ENCODE results near the gene TMPRSS6.

TMPRSS6 gene

DNA sequence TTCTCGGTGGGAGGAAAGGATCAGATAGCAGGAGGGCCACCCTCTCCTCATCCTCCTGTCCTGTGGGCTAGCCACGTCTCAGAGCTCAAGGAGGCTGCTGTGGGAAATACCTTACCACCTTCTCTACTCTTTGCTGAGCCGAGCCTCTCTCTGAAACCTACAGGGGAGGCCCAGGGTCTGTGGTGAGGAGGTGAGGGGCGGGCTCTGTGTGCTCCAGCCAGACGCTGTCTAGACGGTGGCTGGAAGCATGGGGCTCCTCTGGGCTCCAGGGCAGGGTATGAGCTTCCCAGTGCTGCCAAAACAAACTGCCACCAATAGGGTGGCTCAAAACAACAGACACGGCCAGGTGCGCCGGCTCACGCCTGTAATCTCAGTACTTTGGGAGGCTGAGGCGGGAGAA is 5.5 kb upstream of the TMPRSS6 start:
- no peak for DNase-seq
- H3K36me3 Mint-ChIP-seq: no peaks in the 10 kb centered on the region
- no peak for ATAC-seq (replicated peaks)

DNA sequence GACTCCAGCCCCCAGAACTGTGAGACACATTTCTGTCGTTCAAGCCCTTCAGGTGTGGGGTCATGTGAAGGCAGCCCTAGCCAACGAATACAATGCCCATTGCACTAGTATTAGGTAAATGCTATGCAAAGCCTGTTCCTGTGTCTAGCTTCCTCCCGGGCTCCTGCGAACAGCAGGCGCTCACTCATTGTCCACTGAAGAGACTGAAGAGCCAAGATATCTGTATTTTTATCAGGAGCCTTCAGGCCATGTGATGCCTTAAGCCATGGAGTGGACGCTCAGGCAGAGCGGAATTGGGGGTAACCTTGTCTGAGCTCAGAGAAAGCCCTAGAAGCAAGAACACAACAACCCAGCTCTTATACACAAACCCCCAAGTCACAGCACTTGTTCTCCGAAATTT is 4.2 kb upstream of the TMPRSS6 start:
- DNase-seq (no peak), ATAC-seq (replicated peaks) (no peak)
- H3K36me3 Mint-ChIP-seq: no peaks in the 10 kb centered on the region
- peaks cover 10 to 11% of the 10 kb centered on the region in 2 donors for H3K27me3 Mint-ChIP-seq
- no peak overlapping the region for H3K4me3 Mint-ChIP-seq
- no peak overlapping the region for H3K27ac Mint-ChIP-seq
- H3K9me3 Mint-ChIP-seq: no peaks in the 10 kb centered on the region
- H3K4me1 Mint-ChIP-seq: no peaks in the 10 kb centered on the region

More for the DNA sequence above, 5.5 kb upstream of the TMPRSS6 start:
- peaks cover 0 to 1% of the 10 kb centered on the region in 2 donors for H3K4me1 Mint-ChIP-seq
- no peak overlapping the region for H3K4me3 Mint-ChIP-seq
- peaks cover 11 to 12% of the 10 kb centered on the region in 2 donors for H3K27me3 Mint-ChIP-seq
- H3K27ac Mint-ChIP-seq: no peak overlapping the region
- no peaks in the 10 kb centered on the region for H3K9me3 Mint-ChIP-seq

DNA sequence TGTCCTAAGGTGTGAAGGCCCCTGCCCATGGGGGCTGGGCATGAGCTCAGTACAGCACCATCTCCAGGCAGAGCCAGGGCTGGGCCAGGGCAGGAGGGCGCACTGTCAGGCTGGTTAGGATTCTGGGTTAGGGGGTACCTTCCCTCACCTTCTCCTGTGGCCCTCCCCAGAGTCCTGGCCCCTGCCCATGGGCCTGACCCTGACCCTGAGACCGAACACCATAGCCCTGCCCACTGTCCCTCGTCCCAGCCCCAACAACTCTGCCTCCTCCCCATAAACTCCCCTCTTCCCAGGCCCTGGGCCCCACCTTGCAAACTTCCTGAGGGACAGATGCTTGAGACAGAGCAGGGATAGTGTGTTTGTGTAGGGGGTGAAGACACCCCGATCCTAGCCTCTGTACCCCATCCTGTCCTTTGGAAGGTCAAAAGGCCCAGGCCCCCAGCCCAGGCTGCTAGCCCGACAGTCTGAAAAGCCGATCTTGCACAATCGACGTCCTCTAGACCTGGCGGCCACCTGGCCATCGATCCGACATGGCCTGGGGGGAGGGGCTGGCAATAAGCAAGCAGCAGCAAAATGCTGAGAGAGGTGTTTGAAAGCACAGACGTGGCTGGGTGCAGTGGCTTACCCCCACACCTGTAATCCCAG is 2.7 kb upstream of the TMPRSS6 start:
- no peak overlapping the region for H3K4me3 Mint-ChIP-seq
- DNase-seq: no peak
- H3K27ac Mint-ChIP-seq: no peak overlapping the region

GRCh38 chr22:37111156-37111717 is 1.7 kb upstream of the TMPRSS6 start:
- DNase-seq: no peak
- Mint-ChIP-seq H3K36me3 (no peaks in the 10 kb centered on the region), H3K27me3 (peaks cover 11 to 12% of the 10 kb centered on the region in 2 donors), H3K4me1 (peaks cover 0 to 4% of the 10 kb centered on the region in 2 donors), H3K27ac (no peak overlapping the region), H3K9me3 (no peaks in the 10 kb centered on the region), H3K4me3 (no peak overlapping the region)
- no peak for ATAC-seq (replicated peaks)

More for the DNA sequence above, 2.7 kb upstream of the TMPRSS6 start:
- Mint-ChIP-seq H3K9me3 (no peaks in the 10 kb centered on the region), H3K27me3 (peaks cover 6 to 11% of the 10 kb centered on the region in 2 donors), H3K36me3 (no peaks in the 10 kb centered on the region), H3K4me1 (no peaks in the 10 kb centered on the region)
- ATAC-seq (replicated peaks): no peak

DNA sequence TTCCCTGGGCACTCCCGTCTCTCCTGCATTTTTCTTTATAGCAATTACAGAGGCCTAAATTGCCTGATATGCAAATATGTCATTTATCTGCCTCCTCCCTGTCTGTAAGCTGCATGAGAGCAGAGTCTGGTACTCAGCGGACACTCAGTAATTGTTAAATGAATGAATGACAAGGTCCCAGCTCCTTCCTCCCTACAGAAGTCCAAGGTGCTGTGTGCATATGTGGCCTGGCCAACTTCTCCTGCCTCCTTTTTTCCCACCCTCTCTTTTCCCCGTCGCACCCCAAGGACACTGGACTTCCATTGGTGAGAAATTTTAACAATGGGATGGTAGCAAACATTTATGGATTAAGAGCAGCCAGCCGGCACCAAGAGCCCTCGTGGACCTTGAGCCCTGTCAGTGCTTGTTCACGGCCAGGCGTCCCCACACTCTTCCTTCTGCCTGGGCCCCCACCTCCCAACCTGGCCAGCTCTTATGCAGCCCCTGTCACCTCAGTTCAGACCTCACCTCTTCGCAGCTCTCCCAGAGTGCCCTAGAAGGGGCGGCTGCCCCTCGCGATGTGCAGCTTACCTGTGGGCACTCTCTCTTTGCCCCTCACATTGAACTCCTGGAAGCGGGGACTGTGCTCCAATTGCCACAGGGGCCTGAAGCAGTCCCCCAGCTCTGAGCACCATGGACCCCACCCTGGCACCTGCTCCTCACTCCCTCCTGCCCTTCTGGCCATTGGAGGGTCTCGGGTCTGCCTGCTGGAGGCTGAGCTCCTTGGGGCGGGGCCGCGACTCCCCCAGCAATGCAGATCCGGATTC is 1.5 kb downstream of the TMPRSS6 start:
- H3K9me3 Mint-ChIP-seq: no peaks in the 10 kb centered on the region
- ATAC-seq (replicated peaks): no peak
- no peaks in the 10 kb centered on the region for H3K36me3 Mint-ChIP-seq
- H3K4me1 Mint-ChIP-seq: peaks cover 6 to 9% of the 10 kb centered on the region in 2 donors
- DNase-seq: no peak
- H3K4me3 Mint-ChIP-seq: no peak overlapping the region
- no peak overlapping the region for H3K27ac Mint-ChIP-seq
- peaks cover 14 to 21% of the 10 kb centered on the region in 2 donors for H3K27me3 Mint-ChIP-seq

DNA sequence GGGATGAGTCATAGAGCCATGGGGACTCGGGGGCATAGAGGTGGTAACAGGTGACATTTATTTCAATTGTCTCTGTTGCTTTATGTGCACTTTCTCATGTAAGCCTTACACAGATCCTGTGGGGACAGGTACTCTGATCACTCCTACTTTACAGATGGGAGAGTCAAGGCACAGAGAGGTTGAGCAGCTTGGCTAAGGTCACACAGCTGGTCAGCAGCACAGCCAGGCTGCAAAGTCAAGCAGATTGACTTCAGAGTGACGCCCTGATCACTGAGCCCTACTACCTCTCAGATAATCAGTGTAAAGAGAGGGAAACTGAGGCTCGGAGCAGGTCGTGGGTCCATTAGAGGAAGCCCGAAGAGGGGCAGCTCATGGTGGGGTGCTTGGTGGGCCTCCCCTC is 3.5 kb downstream of the TMPRSS6 start:
- no peak for DNase-seq
- Mint-ChIP-seq H3K27ac (no peak overlapping the region), H3K9me3 (no peaks in the 10 kb centered on the region)

GRCh38 chr22:37105154-37105553 is 4.4 kb downstream of the TMPRSS6 start:
- no peak overlapping the region for H3K27ac Mint-ChIP-seq
- H3K36me3 Mint-ChIP-seq: no peaks in the 10 kb centered on the region
- peaks cover 10 to 14% of the 10 kb centered on the region in 2 donors for H3K27me3 Mint-ChIP-seq
- H3K9me3 Mint-ChIP-seq: no peaks in the 10 kb centered on the region
- no peak for ATAC-seq (replicated peaks)
- H3K4me1 Mint-ChIP-seq: peaks cover 10 to 17% of the 10 kb centered on the region in 2 donors
- DNase-seq: no peak
- no peak overlapping the region for H3K4me3 Mint-ChIP-seq

More for the DNA sequence above, 3.5 kb downstream of the TMPRSS6 start:
- Mint-ChIP-seq H3K27me3 (peaks cover 10 to 16% of the 10 kb centered on the region in 2 donors), H3K4me1 (peaks cover 6 to 9% of the 10 kb centered on the region in 2 donors), H3K4me3 (no peak overlapping the region), H3K36me3 (no peaks in the 10 kb centered on the region)
- ATAC-seq (replicated peaks): no peak

DNA sequence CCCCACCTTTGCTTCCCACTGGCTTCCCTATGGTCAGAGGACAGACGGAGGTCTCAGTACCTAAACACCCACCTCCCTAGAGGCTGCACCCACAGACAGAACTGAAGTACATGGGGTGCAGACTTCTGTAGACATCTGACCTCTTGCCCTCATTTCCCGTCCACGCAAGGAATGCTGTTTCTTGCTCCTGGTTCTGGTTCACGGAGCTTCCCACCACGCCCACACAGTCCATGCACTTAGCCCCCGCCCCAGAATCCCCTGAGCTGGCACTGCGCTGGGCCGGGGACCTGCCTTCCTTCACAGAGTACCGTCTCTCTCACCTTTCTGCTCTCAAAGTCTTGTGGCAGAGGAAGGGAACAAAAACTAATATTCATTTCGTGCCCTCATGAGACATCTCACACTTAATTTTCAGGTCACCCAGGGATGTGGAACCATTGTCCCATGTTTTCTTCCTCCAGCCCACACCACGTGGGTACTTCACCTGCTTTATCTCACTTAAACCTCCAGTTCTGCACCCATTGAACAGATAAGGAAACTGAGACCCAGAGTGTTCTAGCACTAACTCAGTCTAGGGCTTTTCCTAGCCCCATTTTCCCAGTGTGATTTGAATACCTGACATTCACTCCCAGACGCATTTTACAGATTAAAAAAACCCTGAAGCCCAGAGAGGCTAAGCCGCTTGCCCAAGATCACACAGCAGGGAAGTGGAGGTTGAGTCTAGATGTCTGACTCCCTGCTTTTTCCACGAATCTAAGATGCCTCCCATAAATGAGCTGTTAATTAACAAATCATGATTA is 5.7 kb downstream of the TMPRSS6 start:
- DNase-seq (no peak), ATAC-seq (replicated peaks) (peak in 1 of 2 donors; percentile 16)
- Mint-ChIP-seq H3K9me3 (no peaks in the 10 kb centered on the region), H3K27me3 (peaks cover 17 to 24% of the 10 kb centered on the region in 2 donors), H3K27ac (no peak overlapping the region), H3K4me3 (no peak overlapping the region), H3K36me3 (no peaks in the 10 kb centered on the region), H3K4me1 (peaks cover 12 to 21% of the 10 kb centered on the region in 2 donors)

GRCh38 chr22:37103151-37103550 is 6.4 kb downstream of the TMPRSS6 start:
- Mint-ChIP-seq H3K27ac (no peak overlapping the region), H3K9me3 (no peaks in the 10 kb centered on the region), H3K4me3 (no peak overlapping the region), H3K36me3 (no peaks in the 10 kb centered on the region), H3K4me1 (peaks cover 12 to 23% of the 10 kb centered on the region in 2 donors), H3K27me3 (peaks cover 24 to 31% of the 10 kb centered on the region in 2 donors)
- ATAC-seq (replicated peaks) (no peak), DNase-seq (no peak)

DNA sequence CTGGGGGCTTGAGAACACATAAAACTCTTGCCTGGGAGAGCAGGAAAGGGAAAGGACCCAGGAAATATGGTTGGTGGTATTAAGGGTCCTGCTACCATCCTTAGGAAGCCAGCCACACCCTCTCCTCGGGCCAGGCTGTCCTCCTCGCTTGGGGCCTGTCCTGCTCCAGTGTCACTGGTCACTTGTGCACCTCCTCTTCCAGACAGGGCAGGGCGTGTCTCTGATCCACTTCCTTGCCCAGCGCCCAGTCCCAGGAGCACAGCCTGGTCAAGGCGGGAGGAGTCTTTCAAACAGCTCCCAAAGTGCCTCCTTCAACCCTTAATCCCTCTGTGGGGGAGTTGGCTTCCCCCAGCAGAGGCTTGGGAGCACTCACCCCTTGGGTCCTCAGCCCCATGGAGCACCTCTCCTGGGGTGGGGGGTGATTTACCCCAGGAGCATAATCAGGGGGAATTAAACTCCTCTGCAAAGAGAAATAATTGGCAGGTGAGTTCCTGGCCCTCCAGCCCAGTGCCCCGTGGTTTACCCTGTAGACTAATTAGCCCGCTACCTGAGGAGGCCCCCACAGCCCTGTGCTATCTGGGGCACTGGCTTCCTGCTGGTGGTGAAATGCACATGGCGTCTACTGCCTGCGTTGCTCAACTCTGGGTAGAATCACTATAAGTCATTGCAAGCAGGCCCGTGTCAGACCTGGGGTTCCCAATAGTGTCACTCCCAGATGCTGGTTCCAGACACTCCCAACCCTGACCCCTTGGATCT is 8.0 kb downstream of the TMPRSS6 start:
- Mint-ChIP-seq H3K4me3 (no peak overlapping the region), H3K9me3 (no peaks in the 10 kb centered on the region), H3K27ac (no peak overlapping the region), H3K36me3 (no peaks in the 10 kb centered on the region), H3K4me1 (peaks cover 13 to 21% of the 10 kb centered on the region in 2 donors), H3K27me3 (peaks cover 32 to 35% of the 10 kb centered on the region in 2 donors)
- DNase-seq: no peak
- no peak for ATAC-seq (replicated peaks)

- H3K27ac Mint-ChIP-seq: no peak overlapping the region
- H3K27me3 Mint-ChIP-seq: peaks cover 37 to 38% of the 10 kb centered on the region in 2 donors
- no peak overlapping the region for H3K4me3 Mint-ChIP-seq
- peaks cover 13 to 19% of the 10 kb centered on the region in 2 donors for H3K4me1 Mint-ChIP-seq
- no peaks in the 10 kb centered on the region for H3K9me3 Mint-ChIP-seq
- DNase-seq: no peak
- no peaks in the 10 kb centered on the region for H3K36me3 Mint-ChIP-seq
- ATAC-seq (replicated peaks): peak; percentile 73
These were observed 8.9 kb downstream of the TMPRSS6 start for GRCh38 chr22:37100589-37101127.

- no peak overlapping the region for H3K4me3 Mint-ChIP-seq
These were observed 10.4 kb downstream of the TMPRSS6 start for GRCh38 chr22:37098976-37099591.

DNA sequence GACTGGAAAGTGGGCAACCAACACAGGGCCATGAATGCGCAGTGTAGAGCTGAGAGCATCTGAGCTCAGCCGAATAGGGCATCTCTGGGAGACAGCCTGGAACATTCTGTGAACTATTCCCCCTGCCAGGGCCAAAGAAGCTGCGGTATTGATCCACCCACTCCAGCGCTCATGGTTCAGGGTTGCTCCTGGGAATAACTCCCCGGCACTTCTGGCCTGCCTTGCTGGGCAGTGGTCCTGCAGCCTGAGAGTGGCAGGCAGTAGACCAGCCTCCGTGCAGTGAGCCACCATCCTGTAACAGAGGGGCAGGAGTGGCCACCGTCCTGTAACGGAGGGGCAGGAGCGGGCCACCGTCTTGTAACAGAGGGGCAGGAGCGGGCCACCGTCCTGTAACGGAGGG is 12.2 kb downstream of the TMPRSS6 start:
- peaks cover 9 to 26% of the 10 kb centered on the region in 2 donors for H3K4me1 Mint-ChIP-seq
- DNase-seq: no peak
- ATAC-seq (replicated peaks): no peak
- no peak overlapping the region for H3K4me3 Mint-ChIP-seq
- no peaks in the 10 kb centered on the region for H3K36me3 Mint-ChIP-seq
- no peak overlapping the region for H3K27ac Mint-ChIP-seq
- peaks cover 44 to 47% of the 10 kb centered on the region in 2 donors for H3K27me3 Mint-ChIP-seq
- H3K9me3 Mint-ChIP-seq: no peaks in the 10 kb centered on the region

More at GRCh38 chr22:37098976-37099591, 10.4 kb downstream of the TMPRSS6 start:
- H3K4me1 Mint-ChIP-seq: peaks cover 14 to 31% of the 10 kb centered on the region in 2 donors
- no peaks in the 10 kb centered on the region for H3K9me3 Mint-ChIP-seq
- no peak overlapping the region for H3K27ac Mint-ChIP-seq
- no peak for DNase-seq
- ATAC-seq (replicated peaks): no peak
- H3K36me3 Mint-ChIP-seq: no peaks in the 10 kb centered on the region
- H3K27me3 Mint-ChIP-seq: peaks cover 46 to 48% of the 10 kb centered on the region in 2 donors
